NCI-H128 (cell line): ENCODE measurements around the gene DNAAF8.

ENCODE experiments used
- DNase-seq: peaks from one replicate; lab custom pipeline; 2025; ENCODE audit not compliant: unreplicated experiment; lab: John Stamatoyannopoulos, UW

The DNAAF8 gene

DNA sequence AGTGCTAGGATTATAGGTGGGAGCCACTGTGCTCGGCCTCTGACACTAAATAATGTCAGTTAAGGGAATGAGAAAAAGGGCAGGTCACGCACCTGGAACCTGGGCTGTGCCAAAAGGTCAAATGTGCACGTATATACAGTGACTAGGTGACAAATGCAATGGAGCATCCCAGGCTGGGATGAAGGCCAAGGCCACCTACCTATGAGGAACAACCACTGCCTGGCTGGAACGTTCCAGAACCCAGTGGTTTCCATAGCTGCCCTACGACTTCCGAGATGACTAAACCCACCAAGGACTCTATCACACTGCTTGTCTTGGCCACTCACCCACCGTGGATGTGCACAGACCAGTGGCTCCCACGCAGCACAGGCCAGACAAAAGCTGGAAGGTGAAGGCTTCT lies 16.6 kb downstream of the DNAAF8 start:
- DNase-seq, result no peak

DNA sequence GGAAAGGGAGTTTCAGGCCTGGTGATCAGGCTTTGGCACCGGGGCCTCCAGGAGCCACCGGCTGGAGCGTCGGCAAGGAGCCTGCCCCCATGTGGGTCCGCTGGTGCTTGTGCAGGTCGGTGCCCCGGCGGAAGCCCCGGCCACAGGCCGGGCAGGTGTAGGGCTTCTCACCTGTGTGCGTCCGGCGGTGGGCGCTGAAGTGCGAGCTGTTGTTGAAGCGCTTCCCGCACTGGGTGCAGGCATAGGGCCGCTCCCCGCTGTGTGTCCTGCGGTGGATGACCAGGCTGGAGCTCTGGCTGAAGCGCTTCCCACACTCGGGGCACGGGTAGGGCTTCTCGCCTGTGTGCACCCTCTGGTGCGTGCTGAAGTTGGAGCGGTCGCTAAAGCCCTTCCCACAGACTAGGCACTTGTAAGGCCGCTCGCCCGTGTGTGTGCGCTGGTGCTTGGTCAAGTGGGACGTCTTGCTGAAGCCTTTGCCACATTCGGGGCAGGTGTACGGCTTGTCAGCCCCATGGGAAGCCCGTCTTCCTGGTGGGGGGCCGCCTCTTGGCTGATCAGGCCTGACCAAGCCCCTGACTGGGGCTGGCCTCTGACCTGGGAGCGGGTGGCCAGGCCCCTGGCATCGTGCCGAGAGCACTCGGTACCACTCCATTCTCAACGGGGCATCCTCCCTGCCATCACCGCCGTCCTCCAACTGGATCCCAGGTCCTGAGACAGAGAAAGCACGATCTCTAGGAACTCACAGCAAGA lies 18.2 kb downstream of the DNAAF8 start:
- DNase-seq, result no peak

DNA sequence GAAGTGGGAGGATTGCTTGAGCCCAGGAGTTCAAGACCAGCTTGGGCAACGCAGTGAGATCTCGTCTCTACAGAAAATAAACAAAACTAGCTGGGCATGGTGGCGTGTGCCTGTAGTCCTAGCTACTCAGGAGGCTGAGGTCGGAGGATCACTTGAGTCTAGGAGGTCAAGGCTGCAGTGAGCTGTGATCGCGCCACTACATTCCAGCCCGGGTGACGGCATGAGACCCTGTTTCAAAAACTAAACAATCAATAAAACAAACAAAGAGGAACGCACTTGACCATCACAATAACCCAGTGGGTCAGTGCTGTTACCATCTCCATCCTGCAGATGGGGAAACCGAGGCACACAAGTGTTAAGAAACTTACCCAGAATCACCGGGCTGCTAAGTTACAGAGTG lies 18.9 kb downstream of the DNAAF8 start:
- DNase-seq, result no peak

DNA sequence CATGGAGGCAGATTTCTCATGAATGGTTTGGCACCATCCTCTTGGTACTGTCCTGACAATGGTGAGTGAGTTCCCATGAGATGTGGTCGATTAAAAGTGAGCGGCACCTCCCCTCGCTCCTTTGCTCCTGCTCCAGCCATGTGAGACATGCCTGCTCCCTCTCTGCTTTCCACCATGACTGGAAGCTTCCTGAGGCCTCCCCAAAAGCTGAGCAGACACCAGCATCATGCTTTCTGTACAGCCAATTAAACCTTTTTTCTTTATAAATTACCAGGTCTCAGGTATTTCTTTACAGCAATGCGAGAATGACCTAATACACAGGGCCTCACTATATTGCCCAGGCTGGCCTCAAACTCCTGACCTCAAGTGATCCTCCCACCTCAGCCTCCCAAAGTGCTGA lies 20.5 kb downstream of the DNAAF8 start:
- no peak for DNase-seq

DNA sequence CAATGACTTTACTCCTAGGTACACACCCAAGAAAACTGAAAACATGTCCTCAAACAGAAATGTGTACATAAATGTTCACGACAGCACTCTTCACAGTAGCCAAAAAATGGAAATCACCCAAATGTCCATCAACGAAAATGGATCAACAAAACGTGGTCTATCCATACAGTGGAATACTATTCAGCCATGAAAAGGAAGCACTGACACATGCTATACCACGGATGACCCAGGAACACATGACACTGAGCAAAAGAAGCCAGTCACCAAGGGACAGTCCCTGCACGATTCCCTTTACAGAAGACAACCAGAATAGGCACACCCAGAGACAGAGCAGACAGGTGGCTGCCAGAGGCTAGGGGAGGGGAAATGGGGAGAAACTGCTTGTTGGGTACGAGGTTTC lies 21.4 kb downstream of the DNAAF8 start:
- DNase-seq, result no peak

DNA sequence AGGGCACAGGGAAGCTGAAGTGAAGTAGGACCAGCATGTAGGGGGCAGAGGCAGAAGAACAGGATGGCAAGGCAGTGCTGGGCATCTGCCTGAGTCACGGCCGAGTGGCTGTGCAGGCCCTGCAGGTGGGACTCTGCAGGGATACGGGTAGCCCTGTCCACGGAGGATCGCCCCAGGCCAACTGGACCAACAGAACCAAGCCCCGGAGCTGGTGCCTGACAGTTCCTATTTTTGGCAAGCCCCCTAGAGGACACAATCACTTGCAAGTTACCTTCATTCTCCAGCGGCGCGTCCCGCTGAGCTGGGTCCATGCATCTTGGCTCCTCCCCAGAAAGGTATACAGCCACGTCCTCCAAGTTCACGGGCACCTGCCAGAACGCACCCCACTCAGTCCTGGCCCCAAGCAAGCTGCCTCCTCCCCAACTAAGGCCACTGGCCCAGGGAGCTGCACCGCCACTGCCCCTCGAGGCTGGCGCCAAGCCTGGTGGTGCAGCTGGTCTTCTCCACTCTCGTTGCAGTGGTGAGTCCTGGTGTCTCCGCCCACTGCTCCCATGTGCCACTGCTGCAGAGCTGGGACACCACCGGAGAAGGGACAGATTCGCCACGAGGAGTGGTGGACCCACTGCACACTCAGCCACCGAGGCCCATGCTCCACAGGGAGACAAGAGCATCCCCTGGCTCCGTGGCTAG lies 26.0 kb downstream of the DNAAF8 start:
- DNase-seq, result no peak

DNA sequence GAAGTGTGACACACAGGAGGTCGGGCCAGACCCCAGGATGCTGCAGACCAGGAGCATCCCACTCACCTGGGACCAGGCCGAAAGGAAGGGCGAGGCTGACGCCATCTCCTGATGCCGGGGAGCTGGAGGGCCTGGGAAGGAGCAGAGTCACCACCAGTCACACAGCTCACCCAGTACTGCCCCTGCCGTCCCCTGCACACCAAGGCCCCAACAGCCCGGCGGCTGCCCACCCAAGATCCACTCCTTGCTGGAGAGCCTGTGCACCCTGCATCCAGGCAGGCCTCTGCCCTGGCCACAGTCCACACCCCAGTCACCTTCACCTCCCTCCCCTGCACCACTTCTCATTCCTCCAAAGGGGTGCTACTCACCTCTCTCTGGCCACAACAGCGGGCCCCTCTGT lies 27.9 kb downstream of the DNAAF8 start:
- no peak for DNase-seq

DNA sequence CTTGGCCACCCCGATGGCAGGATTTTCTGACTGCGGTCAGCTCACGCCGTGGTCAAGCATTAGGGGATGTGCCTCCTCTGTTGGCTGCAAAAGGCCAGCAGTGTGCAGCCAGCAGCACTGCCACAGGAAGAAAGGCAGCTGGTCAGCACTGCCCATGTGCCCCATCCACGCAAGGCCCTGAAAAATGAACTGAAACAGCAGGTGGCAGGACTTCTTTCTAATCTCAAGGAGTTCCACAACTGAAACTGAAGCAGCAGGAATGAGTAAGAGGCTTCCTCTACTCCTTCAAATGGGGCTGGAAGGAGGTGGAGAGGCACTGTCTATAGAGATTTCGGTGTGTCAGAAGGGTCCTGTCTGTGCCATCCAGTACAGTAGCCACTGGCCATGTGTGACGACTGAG lies 29.5 kb downstream of the DNAAF8 start:
- DNase-seq, result no peak

DNA sequence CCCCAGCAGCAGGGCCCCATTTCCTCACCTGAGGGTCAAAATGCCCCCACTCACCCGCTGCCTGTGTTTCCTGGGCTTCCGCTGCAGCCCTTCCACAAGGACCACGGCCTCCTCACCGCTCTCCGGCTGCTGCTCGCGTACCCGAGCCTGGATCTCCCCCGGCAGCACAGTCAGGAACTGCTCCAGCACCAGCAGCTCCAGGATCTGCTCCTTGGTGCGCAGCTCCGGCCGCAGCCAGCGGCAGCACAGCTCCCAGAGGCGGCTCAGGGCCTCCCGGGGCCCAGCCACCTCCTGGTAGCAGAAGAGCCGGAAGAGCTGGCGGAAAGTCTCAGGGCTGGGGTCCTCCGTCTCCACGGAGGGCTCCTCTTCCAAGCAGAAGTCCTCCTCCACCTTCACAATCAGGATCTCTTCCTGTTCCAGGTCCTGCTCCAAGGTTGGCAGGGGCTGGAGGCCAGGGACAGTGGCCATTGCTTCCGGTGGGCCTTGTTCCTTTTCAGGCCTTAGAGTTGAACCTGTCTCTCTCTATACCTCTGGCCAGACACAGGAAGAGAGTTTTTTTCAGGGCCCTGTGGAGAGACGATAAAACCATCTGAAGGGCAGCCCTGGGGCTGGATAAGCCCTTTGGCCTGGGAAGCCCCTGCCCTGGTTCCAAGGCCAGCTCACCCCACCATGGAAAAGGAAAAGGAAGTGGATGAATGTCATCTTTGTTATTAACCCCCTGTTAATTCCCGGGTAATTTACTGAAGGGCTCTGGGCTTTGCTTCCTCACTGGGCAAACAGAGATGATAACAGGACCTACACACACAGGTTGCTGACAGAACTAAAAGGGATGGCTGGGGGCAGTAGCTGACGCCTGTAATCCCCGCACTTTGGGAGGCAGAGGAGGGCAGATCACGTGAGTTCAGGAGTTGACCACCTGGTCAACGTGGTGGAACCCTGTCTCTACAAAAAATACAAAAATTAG lies 31.5 kb downstream of the DNAAF8 start:
- DNase-seq, result no peak

DNA sequence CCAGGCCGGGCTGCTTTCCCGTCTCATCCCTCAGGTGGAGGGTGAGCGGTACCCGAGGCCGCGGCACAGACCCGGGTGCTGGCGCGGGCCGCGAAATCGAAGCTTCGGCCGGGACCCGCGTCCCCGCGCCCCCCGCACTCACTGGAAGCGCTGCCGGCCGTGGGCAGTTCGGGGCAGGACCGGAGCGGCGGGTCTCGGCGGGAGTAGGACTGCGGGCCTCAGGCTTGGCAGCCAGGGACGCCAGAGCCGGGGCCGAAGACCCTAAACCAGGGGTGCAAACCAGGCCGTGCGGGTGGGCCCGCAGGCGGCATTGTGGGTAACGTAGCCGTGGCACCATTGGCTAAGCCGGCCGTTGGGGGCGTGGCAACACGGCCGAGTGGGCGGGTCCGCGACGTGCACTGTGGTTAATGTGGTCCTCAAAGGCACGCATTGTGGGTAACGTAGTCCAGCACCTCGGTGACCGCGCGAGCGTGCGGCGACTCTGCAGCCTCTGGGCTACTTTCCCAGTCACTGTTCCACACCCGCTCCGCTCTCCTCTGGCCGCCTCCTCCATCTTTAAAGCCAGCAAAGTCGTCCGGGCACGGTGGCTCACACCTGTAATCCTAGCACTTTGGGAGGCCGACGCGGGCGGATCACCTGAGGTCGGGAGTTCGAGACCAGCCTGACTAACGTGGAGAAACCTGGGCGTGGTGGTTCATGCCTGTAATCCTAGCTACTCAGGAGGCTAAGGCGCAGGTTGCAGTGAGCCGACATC lies 32.7 kb downstream of the DNAAF8 start, which contains the start of gene ZNF500:
Gene ZNF500, minus strand, starts transcription at position 288 of the 754 bp plus-strand sequence. CDS start 1,184 bp downstream, outside the sequence.
- peak; percentile 85 for DNase-seq

DNA sequence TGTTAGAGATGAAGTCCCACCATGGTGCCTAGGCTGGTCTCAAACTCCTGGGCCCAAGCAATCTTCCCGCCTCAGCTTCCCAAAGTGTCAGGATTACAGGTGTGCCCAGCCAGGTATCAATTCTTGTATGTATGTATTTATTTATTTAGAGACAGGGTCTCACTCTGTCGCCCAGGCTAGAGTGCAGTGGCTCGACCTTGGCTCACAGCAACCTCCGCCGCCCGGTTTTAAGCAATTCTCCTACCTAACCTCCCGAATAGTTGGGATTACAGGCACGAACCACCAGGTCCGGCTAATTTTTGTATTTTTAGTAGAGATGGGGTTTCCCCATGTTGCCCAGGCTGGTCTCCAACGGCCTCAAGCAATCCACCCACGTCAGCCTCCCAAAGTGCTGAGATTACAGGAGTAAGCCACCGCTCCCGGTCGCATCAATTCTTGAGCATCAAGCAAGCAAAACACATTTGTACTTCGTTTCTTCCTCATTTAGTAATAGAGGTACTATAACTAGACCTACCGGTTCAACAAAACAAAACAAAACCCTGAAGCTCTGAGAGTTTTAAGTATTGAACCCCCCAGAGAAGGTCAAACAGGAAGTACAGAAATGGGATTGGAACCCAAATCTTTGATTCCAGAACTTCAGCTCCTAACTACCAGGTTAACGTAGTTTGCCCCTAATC lies 33.7 kb downstream of the DNAAF8 start:
- DNase-seq, result no peak

DNA sequence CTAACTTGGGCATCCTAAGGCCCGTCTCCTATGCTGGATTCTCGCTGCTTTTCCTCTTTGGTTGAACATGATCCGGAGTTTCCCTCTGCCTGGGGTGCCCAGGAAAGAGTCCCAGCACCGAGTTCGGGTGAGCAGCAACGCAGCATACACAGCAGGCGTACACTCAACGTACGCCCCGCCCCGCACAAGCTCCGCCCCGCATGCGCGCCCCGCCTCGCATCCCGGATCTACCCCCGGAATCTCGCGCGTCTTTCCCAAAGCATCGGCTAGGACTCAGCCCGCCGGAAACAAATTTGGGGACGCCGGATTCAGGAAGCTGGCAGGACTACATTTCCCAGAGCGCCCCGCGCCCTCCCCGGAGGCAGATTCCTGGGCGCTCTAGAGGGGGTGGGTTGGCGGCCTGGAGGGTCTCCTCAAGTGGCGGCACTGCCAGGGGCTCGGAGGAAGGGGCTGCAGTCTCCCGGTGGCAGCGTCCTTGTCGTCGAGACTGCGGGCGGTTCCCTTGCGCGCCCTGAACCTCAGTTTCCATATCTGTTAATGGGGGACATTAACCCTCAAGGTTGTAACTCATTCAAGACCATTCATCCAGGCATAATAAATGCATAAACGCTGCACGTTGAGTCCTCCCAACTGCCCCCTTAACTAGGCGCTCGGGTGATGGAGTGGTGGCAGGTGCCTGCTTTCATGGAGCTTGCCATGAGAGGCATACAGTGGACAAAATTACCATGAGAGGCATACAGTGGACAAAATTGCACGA lies 34.4 kb downstream of the DNAAF8 start:
- peak; percentile 85 for DNase-seq

DNA sequence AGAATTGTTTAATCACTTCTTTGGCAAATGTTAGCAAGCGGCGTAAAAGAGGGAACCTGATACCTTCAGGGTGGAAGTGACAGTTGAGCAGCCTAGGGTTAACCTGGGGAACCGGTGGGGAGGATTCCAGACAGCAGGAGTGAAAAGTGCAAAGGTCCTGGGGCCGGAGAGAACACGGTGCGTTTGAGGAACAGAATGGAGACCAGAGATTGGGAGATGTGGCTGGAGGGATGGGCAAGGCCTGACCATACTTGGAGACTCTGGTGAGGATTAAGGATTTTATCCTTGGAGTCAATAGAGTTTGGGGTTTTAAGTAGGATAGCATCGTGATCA lies 34.9 kb downstream of the DNAAF8 start:
- no peak for DNase-seq

DNA sequence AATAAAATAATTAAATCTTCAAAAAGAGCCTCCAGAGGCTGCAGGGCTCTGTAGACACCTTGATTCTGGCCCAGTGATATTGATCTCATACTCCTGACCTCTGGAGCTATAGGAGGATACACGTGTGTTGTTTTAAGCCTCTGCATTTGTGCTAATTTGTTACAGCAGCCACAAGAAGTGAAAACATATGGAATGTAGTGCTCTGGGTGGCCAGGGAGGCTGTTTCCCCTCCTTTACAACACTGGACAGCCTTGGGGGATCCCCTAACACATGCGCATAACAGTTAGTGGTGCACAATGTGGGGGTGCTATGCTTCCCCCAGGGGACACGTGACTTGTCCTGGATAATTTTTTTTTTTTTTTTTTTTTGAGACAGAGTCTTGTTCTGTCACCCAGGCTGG lies 37.3 kb downstream of the DNAAF8 start:
- DNase-seq, result no peak

DNA sequence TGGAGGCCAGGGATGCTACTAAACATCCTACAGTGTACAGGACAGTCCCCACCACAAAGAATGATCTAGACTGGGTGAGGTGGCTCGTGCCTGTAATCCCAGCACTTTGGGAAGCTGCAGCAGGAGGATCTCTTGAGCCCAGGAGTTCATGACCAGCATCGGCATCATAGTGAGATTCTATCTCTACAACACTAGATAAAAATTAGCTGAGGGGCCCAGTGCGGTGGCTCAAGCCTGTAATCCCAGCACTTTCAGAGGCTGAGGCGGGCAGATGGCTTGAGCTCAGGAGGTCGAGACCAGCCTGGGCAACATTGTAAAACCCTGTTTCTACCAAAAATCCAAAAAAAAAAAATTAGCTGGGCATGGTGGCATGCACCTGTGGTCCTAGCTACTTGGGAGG lies 38.0 kb downstream of the DNAAF8 start:
- no peak for DNase-seq

DNA sequence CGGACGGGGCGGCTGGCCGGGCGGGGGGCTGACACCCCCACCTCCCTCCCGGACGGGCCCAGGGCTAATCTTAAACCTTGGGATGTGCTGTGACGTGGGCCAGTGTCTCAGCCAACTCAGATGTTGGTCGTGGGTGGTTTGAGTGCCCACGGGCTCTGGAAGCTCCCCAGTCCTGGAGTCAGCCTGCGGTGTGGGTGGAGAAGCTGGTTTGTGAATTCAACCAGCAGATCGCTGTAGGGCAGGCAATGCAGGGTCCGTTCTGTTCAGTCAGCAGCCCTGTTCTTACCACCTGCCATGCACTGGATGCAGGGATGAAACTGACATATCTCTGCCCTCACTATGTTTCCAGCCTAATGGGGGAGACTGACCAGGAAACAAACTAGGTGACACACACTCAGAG lies 40.7 kb downstream of the DNAAF8 start:
- no peak for DNase-seq

DNA sequence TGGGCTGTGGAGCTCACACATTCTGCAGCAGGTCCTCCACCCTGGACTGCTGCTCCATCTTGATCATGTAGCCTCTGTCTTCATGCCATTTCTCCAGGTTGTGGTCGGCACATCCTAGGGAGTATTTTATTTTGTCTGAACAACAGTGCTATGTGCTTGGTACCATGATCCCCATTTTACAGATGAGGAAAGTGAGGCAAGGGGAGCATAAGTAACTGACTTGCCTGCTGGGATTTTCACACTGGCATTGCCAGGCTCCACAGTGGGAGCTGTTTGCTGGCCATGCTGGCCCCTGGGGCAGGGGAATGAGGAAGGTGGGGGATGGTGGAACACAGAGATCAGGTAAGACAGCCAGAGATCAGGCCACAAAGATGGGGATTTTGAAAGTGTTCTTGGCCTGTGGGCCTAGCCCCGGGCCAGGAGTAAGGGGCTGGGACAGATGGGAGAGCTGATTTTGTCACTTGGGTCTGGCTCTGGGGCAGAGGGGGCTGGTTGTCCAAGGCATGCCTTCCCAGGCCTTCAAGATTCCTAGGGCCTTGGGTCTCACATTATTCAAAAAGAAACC lies 41.9 kb downstream of the DNAAF8 start:
- DNase-seq, result no peak

DNA sequence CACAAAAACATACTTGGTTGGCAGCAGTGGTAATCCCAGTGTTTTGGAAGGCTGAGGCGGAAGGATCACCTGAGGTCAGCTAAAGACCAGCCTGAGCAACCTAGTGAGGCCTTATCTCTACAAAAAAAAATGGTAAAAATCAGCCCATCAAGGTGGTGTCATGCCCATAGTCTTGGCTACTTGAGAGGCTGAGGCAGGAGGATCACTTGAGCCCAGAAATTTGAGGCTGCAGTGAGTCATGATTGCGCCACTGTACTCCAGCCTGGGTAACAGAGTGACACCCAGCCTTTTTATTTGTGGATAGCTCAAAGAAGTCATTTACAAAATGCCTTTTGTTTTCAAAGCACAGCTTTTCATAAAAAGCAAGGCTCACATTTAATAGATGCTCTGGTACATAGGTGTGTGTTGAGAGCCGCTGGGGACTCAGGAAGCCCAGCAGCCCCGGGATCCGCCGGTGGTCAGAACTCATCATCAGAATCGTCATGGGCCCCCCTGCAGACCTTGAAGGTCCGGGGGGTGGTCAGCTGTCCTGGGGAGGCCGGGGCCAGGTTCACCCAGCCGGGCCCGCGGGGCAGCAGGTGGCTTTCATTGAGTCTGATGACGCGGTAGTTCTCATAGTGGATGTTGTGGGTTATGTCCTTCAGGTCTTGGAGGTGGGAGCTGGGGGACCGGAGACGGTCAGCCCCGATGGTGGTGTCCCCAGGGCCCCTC lies 43.2 kb downstream of the DNAAF8 start:
- DNase-seq, result no peak

DNA sequence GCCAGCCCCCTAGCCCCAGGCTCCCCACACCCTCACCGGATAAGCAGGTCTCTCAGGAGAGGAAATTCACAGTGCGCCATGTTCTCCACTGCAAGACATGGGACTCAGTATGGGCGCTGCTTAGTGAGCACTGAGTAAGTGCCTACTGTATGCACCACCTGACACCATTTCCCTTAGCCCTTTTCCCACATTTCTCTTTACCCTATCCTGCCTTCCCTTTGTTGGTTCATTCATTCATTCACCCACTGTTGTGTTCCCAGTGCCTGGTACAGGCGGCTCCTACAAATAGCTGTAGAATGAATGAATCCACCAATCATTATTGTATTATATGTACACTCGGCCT lies 43.7 kb downstream of the DNAAF8 start:
- DNase-seq, result no peak
